H9 (cell line): ENCODE measurements around the gene LRRN4. TPM values are rescaled to one million over a fixed set of nuclear protein-coding genes. Genes with fewer than 3 reads are reported as not detected.

Experiments
- DNase-seq: peaks from one replicate; pipeline ENCODE4 v3.0.0-alpha.2; 2017
- H2AFZ ChIP-seq: one replicate; pipeline ENCODE4 v1.6.1; 2013; ENCODE audit warnings: mild to moderate bottlenecking, low read length, control low read depth, moderate library complexity
- H2AK5ac ChIP-seq: 2 replicates; pipeline ENCODE4 v1.6.1; 2013; ENCODE audit warnings: low read length, control low read depth, mixed read lengths; ENCODE audit not compliant: insufficient read length
- H2BK120ac ChIP-seq: one replicate; pipeline ENCODE4 v1.6.1; 2013; ENCODE audit warnings: low read depth, mild to moderate bottlenecking, low read length, control low read depth, inconsistent platforms; ENCODE audit not compliant: poor library complexity, severe bottlenecking
- H2BK12ac ChIP-seq: 2 replicates; pipeline ENCODE4 v1.6.1; 2013; ENCODE audit warnings: low read length, control low read depth, mixed read lengths, low read depth; ENCODE audit not compliant: insufficient read length
- H2BK15ac ChIP-seq: 2 replicates; pipeline ENCODE4 v1.6.1; 2013; ENCODE audit warnings: low read depth, low read length, control low read depth
- H2BK20ac ChIP-seq: one replicate; pipeline ENCODE4 v1.6.1; 2013; ENCODE audit warnings: low read depth, mild to moderate bottlenecking, low read length, control low read depth, inconsistent platforms; ENCODE audit not compliant: poor library complexity, severe bottlenecking
- H2BK5ac ChIP-seq: 2 replicates; pipeline ENCODE4 v1.6.1; 2013; ENCODE audit warnings: low read length, control low read depth, mixed read lengths; ENCODE audit not compliant: insufficient read length
- H3K14ac ChIP-seq: 2 replicates; pipeline ENCODE4 v1.6.1; 2013; ENCODE audit warnings: low read length, control low read depth; ENCODE audit not compliant: insufficient read depth
- H3K18ac ChIP-seq: 2 replicates; pipeline ENCODE4 v1.6.1; 2013; ENCODE audit warnings: low read depth, mild to moderate bottlenecking, mixed read lengths, low read length, control low read depth; ENCODE audit not compliant: insufficient read length
- H3K23ac ChIP-seq: 2 replicates; pipeline ENCODE4 v1.6.1; 2013; ENCODE audit warnings: low read length, control low read depth, mixed read lengths, low read depth; ENCODE audit not compliant: insufficient read length
- H3K23me2 ChIP-seq: 2 replicates; pipeline ENCODE4 v1.6.1; 2013; ENCODE audit warnings: low read depth, mild to moderate bottlenecking, mixed read lengths, low read length, control low read depth; ENCODE audit not compliant: insufficient read length, poor library complexity, severe bottlenecking
- H3K27ac ChIP-seq: 2 replicates; pipeline ENCODE4 v1.5.1; 2013; ENCODE audit warnings: low read length, control low read depth, mixed read lengths, low read depth; ENCODE audit not compliant: insufficient read length
- H3K27me3 ChIP-seq: 2 replicates; pipeline ENCODE4 v1.6.1; 2013; ENCODE audit warnings: low read length, control low read depth, inconsistent platforms; ENCODE audit not compliant: insufficient read depth
- H3K4ac ChIP-seq: 2 replicates; pipeline ENCODE4 v1.6.1; 2013; ENCODE audit warnings: low read depth, mild to moderate bottlenecking, control low read depth, inconsistent platforms, low read length, moderate library complexity
- H3K4me1 ChIP-seq: 2 replicates; pipeline ENCODE4 v1.6.1; 2013; ENCODE audit warnings: low read length, control low read depth, inconsistent platforms; ENCODE audit not compliant: insufficient read depth
- H3K4me2 ChIP-seq: 2 replicates; pipeline ENCODE4 v1.6.1; 2013; ENCODE audit warnings: low read length, control low read depth, mixed read lengths; ENCODE audit not compliant: insufficient read length, insufficient read depth
- H3K56ac ChIP-seq: 2 replicates; pipeline ENCODE4 v1.6.1; 2013; ENCODE audit warnings: low read depth, mild to moderate bottlenecking, mixed read lengths, low read length, control low read depth; ENCODE audit not compliant: insufficient read length
- H3K79me1 ChIP-seq: 2 replicates; pipeline ENCODE4 v1.6.1; 2013; ENCODE audit warnings: low read depth, mild to moderate bottlenecking, moderate library complexity, low read length, control low read depth, inconsistent platforms; ENCODE audit not compliant: insufficient read depth, poor library complexity, severe bottlenecking
- H3K79me2 ChIP-seq: 2 replicates; pipeline ENCODE4 v1.6.1; 2013; ENCODE audit warnings: low read length, control low read depth, inconsistent platforms; ENCODE audit not compliant: insufficient read depth
- H3K9ac ChIP-seq: 2 replicates; pipeline ENCODE4 v1.6.1; 2013; ENCODE audit warnings: low read length, control low read depth, mixed read lengths; ENCODE audit not compliant: insufficient read length; ENCODE audit errors: extremely low read depth
- H3K9me3 ChIP-seq: one replicate; pipeline ENCODE4 v1.6.1; 2013; ENCODE audit warnings: low read depth, low read length, inconsistent platforms; ENCODE audit not compliant: control insufficient read depth
- H3T11ph ChIP-seq: one replicate; pipeline ENCODE4 v1.6.1; 2013; ENCODE audit warnings: mild to moderate bottlenecking, low read length, control low read depth, inconsistent platforms
- H4K20me1 ChIP-seq: one replicate; pipeline ENCODE4 v1.6.1; 2013; ENCODE audit not compliant: control insufficient read depth, insufficient read length, insufficient read depth
- H4K5ac ChIP-seq: 2 replicates; pipeline ENCODE4 v1.6.1; 2013; ENCODE audit warnings: low read depth, mild to moderate bottlenecking, mixed read lengths, low read length, control low read depth; ENCODE audit not compliant: insufficient read length
- H4K8ac ChIP-seq: replicated peaks from 2 replicates; pipeline ENCODE4 v1.6.1; 2013; ENCODE audit warnings: low read length, control low read depth, mixed read lengths, low read depth; ENCODE audit not compliant: insufficient read length
- H4K91ac ChIP-seq: 2 replicates; pipeline ENCODE4 v1.6.1; 2013; ENCODE audit warnings: low read depth, mild to moderate bottlenecking, moderate library complexity, mixed read lengths, low read length, control low read depth; ENCODE audit not compliant: insufficient read length
- H3K27ac Mint-ChIP-seq, 3 experiments: 2 replicates in 2 of 3; 3 replicates in 1 of 3; pipeline ENCODE4 v1.8.0; 2020 to 2021; ENCODE audit warnings: mixed read lengths in 3 of 3, mild to moderate bottlenecking in 1 of 3, moderate library complexity in 1 of 3
- H3K27me3 Mint-ChIP-seq: 2 replicates; pipeline ENCODE4 v1.8.0; 2021; ENCODE audit warnings: low read depth, mild to moderate bottlenecking, moderate library complexity, mixed read lengths
- H3K36me3 Mint-ChIP-seq, 3 experiments: 2 replicates in 2 of 3; 3 replicates in 1 of 3; pipeline ENCODE4 v1.8.0; 2020 to 2021; ENCODE audit warnings: low read depth in 3 of 3, mixed read lengths in 3 of 3; ENCODE audit not compliant: insufficient read depth in 1 of 3
- H3K4me1 Mint-ChIP-seq, 2 experiments: 2 replicates each; pipeline ENCODE4 v1.8.0; 2020; ENCODE audit warnings: mixed read lengths in 2 of 2
- H3K4me3 Mint-ChIP-seq, 2 experiments: 2 replicates in 1 of 2; 3 replicates in 1 of 2; pipeline ENCODE4 v1.8.0; 2020 to 2021; ENCODE audit warnings: mild to moderate bottlenecking in 2 of 2, mixed read lengths in 2 of 2, moderate library complexity in 1 of 2
- H3K9me3 Mint-ChIP-seq, 2 experiments: 2 replicates in 1 of 2; 3 replicates in 1 of 2; pipeline ENCODE4 v1.8.0; 2020; ENCODE audit warnings: mild to moderate bottlenecking in 2 of 2, mixed read lengths in 2 of 2, moderate library complexity in 1 of 2
- CTCF ChIP-seq: fragments of 200-600 bp; sonication (generic); conservative IDR thresholded peaks from 3 replicates; pipeline ENCODE4 v1.8.0; 2021; ENCODE audit warnings: antibody characterized with exemption, mild to moderate bottlenecking
- WGBS: extraction: QIAGEN DNeasy Blood & Tissue Kit; methylation state at CpG from one replicate; pipeline ENCODE4 v1.1.7; 2013; ENCODE audit warnings: missing lambda C conversion rate, low lambda C conversion rate, mixed read lengths; ENCODE audit not compliant: insufficient read length; ENCODE audit errors: extremely low coverage; 5-methylcytosine and 5-hydroxymethylcytosine counted together
- total RNA-seq: library from RNA; stranded (reverse); gene quantifications from 2 replicates; pipeline ENCODE4 v1.2.1, GENCODE V29; 2021

Gene LRRN4
- total RNA-seq, 1 experiment from 2014 or later = 0.22 TPM

GRCh38 chr20:5990946-5991345, 62.9 kb downstream of the LRRN4 start:
- peaks cover 5 to 63% (median 43%) of the 10 kb centered on the region in 3 experiments; a peak in 6 of 7 replicates for H3K36me3 Mint-ChIP-seq
- H3K4ac ChIP-seq = no peak overlapping the region
- no peak overlapping the region for H3K9ac ChIP-seq
- no peak overlapping the region for H4K5ac ChIP-seq
- no peaks in the 10 kb centered on the region for H3K23me2 ChIP-seq
- no peak overlapping the region for H3K56ac ChIP-seq
- WGBS = no CpG with 5 or more reads among the region's 3 CpGs
- H2BK12ac ChIP-seq = no peak overlapping the region
- H3K27ac ChIP-seq = no peak overlapping the region
- no peaks in the 10 kb centered on the region for H3K4me1 Mint-ChIP-seq
- no peak for DNase-seq
- no peaks in the 10 kb centered on the region for H3K9me3 ChIP-seq
- TF ChIP-seq CTCF = no peak
- H3K27ac Mint-ChIP-seq = no peak overlapping the region; a peak in 1 of 7 replicates
- no peak overlapping the region for H2BK120ac ChIP-seq
- no peak overlapping the region for H2AFZ ChIP-seq
- no peak overlapping the region for H2BK5ac ChIP-seq
- H4K8ac ChIP-seq = no peak overlapping the region
- H3K4me3 Mint-ChIP-seq = no peak overlapping the region
- no peak overlapping the region for H3K23ac ChIP-seq
- H2AK5ac ChIP-seq = no peak overlapping the region
- no peak overlapping the region for H3K4me2 ChIP-seq
- H3K18ac ChIP-seq = no peak overlapping the region
- no peak overlapping the region for H3K14ac ChIP-seq
- no peak overlapping the region for H3T11ph ChIP-seq
- no peaks in the 10 kb centered on the region for H4K20me1 ChIP-seq
- H2BK20ac ChIP-seq = no peak overlapping the region
- H4K91ac ChIP-seq = no peak overlapping the region
- no peaks in the 10 kb centered on the region for H3K9me3 Mint-ChIP-seq
- H3K27me3 Mint-ChIP-seq = no peaks in the 10 kb centered on the region
- H2BK15ac ChIP-seq = no peak overlapping the region
- no peaks in the 10 kb centered on the region for H3K4me1 ChIP-seq
- no peaks in the 10 kb centered on the region for H3K79me2 ChIP-seq
- no peaks in the 10 kb centered on the region for H3K79me1 ChIP-seq
- no peaks in the 10 kb centered on the region for H3K27me3 ChIP-seq

Other genes starting within 250 kb of the LRRN4 start
- gene CHGB, start 142.6 kb downstream of the LRRN4 start, total RNA-seq = 1.7 and 1.9 TPM in 2 replicates
- 34.4 and 37.8 TPM in 2 replicates for gene TRMT6, start 103.5 kb downstream of the LRRN4 start, total RNA-seq
- 32.2 and 33.3 TPM in 2 replicates for gene MCM8, start 103.4 kb downstream of the LRRN4 start, total RNA-seq
- gene CRLS1, start 47.9 kb downstream of the LRRN4 start, total RNA-seq = 39.5 and 41.2 TPM in 2 replicates
- 9.6 and 9.7 TPM in 2 replicates for gene FERMT1, start 69.0 kb upstream of the LRRN4 start, total RNA-seq